ENCODE results near the gene MTMR11.

GRCh38 chr1:149931212-149931790 lies 5.4 kb downstream of the MTMR11 start:
- TF ChIP-seq, protein P1, sequence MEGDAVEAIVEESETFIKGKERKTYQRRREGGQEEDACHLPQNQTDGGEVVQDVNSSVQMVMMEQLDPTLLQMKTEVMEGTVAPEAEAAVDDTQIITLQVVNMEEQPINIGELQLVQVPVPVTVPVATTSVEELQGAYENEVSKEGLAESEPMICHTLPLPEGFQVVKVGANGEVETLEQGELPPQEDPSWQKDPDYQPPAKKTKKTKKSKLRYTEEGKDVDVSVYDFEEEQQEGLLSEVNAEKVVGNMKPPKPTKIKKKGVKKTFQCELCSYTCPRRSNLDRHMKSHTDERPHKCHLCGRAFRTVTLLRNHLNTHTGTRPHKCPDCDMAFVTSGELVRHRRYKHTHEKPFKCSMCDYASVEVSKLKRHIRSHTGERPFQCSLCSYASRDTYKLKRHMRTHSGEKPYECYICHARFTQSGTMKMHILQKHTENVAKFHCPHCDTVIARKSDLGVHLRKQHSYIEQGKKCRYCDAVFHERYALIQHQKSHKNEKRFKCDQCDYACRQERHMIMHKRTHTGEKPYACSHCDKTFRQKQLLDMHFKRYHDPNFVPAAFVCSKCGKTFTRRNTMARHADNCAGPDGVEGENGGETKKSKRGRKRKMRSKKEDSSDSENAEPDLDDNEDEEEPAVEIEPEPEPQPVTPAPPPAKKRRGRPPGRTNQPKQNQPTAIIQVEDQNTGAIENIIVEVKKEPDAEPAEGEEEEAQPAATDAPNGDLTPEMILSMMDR (conservative IDR thresholded peaks at IDR 0.05; ENCODE audit: low read depth, low read length): no peak
- no peak for TF ChIP-seq EZH2 (IDR thresholded peaks at IDR 0.05; ENCODE audit: borderline replicate concordance, low read depth, low read length, poor library complexity, severe bottlenecking)
